Ovary (tissue), 9 donors: ENCODE results near the gene TMEM109. TPM values are rescaled to one million over a fixed set of nuclear protein-coding genes. Genes with fewer than 3 reads are reported as not detected.

ENCODE experiments used
- DNase-seq, 5 donors: peaks; one replicate each; pipeline ENCODE4 v3.0.0-alpha.2; 2019 to 2020
- H3K27ac ChIP-seq, 2 donors: fragments of 200-600 bp; one replicate each; pipeline versions ENCODE4 v1.5.1 to v1.8.0; 2019 to 2022
- H3K27me3 ChIP-seq: fragments of 200-600 bp; one replicate; pipeline ENCODE4 v1.8.0; 2022
- H3K36me3 ChIP-seq: fragments of 200-600 bp; sonication (generic); one replicate; pipeline ENCODE4 v1.5.1; 2019
- H3K4me1 ChIP-seq: one replicate; pipeline ENCODE4 v1.8.1; 2013; ENCODE audit warnings: mild to moderate bottlenecking, moderate library complexity; ENCODE audit not compliant: insufficient read depth
- H3K4me3 ChIP-seq: fragments of 200-600 bp; sonication (generic); one replicate; pipeline ENCODE4 v1.5.1; 2017
- H3K9me3 ChIP-seq, 2 donors: fragments of 200-600 bp in 1 of 2; sonication (generic) in 1 of 2; one replicate each; pipeline versions ENCODE4 v1.5.1 to v1.8.1; 2013 to 2019; ENCODE audit warnings: mild to moderate bottlenecking in 1 of 2, moderate library complexity in 1 of 2
- EP300 ChIP-seq: sonication (generic); formaldehyde crosslinking; IDR thresholded peaks from one replicate; pipeline ENCODE4 v1.6.1; 2017; ENCODE audit warnings: antibody characterized with exemption
- POLR2A ChIP-seq: fragments of 450-650 bp; IDR thresholded peaks from one replicate; pipeline ENCODE4 v1.6.1; 2017; ENCODE audit warnings: antibody characterized with exemption, mild to moderate bottlenecking, moderate library complexity
- WGBS, 3 donors: extraction: QIAGEN DNeasy Blood & Tissue Kit in 1 of 3; methylation state at CpG; one replicate each; pipeline versions ENCODE4 v1.1.5 to v1.1.7; 2013 to 2017; 5-methylcytosine and 5-hydroxymethylcytosine counted together
- intact Hi-C, 4 donors: fragments of 100-400 bp; cut with DNase I; formaldehyde crosslinking; loops; one replicate each; pipeline versions ENCODE4 v1.11.0 to v1.15.1; 2022 to 2023
- polyA plus RNA-seq, 2 donors: library from polyadenylated mRNA; stranded (reverse); fragments of 200-250 nt in 1 of 2; fragments of 350-450 nt in 1 of 2; fragmentation: Illumina TruSeq in 1 of 2; extraction: RNeasy Lipid Tissue Mini Kit (QIAGEN cat#74804) in 1 of 2; gene quantifications; one replicate each; pipeline ENCODE4 v1.2.3, GENCODE V29; 2013 to 2014
- total RNA-seq, 7 donors: library from RNA; depleted of rRNA in 2 of 7; stranded (reverse); fragments of >200 nt in 2 of 7; fragmentation: NEBNext Ultra II Directional in 3 of 7; extraction: Animal tissue kit (Norgen Biotek cat#: 25700) in 3 of 7; gene quantifications; one replicate each; pipeline versions ENCODE4 v1.1.0 to v1.2.4, GENCODE V29; 2016 to 2023
- TF ChIP-seq, protein P1 (sequence below), 3 donors: fragments of 450-650 bp in 2 of 3; fragments of 200-600 bp in 1 of 3; IDR thresholded peaks; one replicate each; pipeline versions ENCODE4 v1.5.1 to v1.8.0; 2016 to 2022; ENCODE audit warnings: antibody characterized with exemption in 3 of 3, mild to moderate bottlenecking in 1 of 3
- donor health status: DM: no; HTN: no; CAD: no; lungs with moderate emphysema.
- donor health status: DM: no; HTN: no; CAD: no.
- donor health status: Bipolar disorder and iron deficiency.
- donor health status: DM: yes; HTN: yes; CAD: no.
- donor health status: DM: no; HTN: no; CAD: no.
- donor health status: DM: yes; HTN: yes; CAD: no.

The TMEM109 gene
- total and polyA plus RNA-seq, 9 donors = 88.7 to 145 (median 121) TPM

DNA sequence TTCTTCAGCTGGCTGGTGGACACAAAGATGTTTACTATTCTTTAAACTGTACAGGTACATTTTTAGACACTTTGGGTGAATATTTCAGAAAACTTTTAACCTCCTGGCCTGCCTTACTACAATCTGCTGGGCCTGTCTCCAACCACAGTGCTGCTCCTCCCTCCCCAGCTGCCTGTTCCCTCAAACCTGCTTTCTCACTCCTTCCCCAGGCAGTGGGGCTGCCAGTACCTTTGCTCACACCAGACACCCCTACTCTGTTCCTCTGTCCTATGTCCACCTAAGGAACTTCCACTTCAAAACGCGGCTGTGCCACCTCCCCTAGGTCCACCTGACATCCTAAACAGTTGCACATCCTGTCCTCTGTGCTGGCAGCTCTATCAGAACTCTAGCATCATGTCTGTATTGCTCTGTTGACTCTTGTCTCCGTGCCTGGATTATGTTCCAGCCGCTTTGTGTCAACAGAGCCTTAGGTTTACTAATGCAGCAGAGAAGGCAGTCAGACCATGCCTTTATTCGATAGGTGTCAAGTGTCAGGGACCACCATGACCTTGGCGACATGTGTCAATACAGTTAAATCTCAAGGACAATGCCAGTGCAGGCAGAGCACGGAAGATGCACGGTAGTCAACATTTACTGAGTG lies 33.2 kb upstream of the TMEM109 start:
- no peaks in the 10 kb centered on the region for H3K9me3 ChIP-seq
- 59 to 77% (median 63%) methylated on average over 8 of the region's 8 CpGs for WGBS, 3 donors
- DNase-seq = no peak
- H3K4me3 ChIP-seq = no peak overlapping the region
- no peaks in the 10 kb centered on the region for H3K27me3 ChIP-seq
- H3K27ac ChIP-seq = peak overlapping the region in 1 of 2 donors; percentile 20
- intact Hi-C loops = no loop called here
- no peaks in the 10 kb centered on the region for H3K36me3 ChIP-seq
- H3K4me1 ChIP-seq = peaks cover 4% of the 10 kb centered on the region
- TF ChIP-seq EP300 (no peak), POLR2A (no peak)
- TF ChIP-seq, protein P1, sequence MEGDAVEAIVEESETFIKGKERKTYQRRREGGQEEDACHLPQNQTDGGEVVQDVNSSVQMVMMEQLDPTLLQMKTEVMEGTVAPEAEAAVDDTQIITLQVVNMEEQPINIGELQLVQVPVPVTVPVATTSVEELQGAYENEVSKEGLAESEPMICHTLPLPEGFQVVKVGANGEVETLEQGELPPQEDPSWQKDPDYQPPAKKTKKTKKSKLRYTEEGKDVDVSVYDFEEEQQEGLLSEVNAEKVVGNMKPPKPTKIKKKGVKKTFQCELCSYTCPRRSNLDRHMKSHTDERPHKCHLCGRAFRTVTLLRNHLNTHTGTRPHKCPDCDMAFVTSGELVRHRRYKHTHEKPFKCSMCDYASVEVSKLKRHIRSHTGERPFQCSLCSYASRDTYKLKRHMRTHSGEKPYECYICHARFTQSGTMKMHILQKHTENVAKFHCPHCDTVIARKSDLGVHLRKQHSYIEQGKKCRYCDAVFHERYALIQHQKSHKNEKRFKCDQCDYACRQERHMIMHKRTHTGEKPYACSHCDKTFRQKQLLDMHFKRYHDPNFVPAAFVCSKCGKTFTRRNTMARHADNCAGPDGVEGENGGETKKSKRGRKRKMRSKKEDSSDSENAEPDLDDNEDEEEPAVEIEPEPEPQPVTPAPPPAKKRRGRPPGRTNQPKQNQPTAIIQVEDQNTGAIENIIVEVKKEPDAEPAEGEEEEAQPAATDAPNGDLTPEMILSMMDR (IDR thresholded peaks at IDR 0.05) = no peak

- Histone ChIP-seq H3K4me1 (peaks cover 3% of the 10 kb centered on the region), H3K9me3 (no peaks in the 10 kb centered on the region), H3K27me3 (no peaks in the 10 kb centered on the region), H3K27ac (no peak overlapping the region), H3K4me3 (no peak overlapping the region), H3K36me3 (no peaks in the 10 kb centered on the region)
- intact Hi-C loops = no loop called here
- no peak for DNase-seq
- TF ChIP-seq, protein P1 (IDR thresholded peaks at IDR 0.05) = peak in 1 of 3 donors; percentile 18
- no peak for TF ChIP-seq EP300
- no peak for TF ChIP-seq POLR2A
- 55 to 61% (median 56%) methylated on average over 5 of the region's 5 CpGs for WGBS, 3 donors
Measured at GRCh38 chr11:60887556-60887955, 26.4 kb upstream of the TMEM109 start.

DNA sequence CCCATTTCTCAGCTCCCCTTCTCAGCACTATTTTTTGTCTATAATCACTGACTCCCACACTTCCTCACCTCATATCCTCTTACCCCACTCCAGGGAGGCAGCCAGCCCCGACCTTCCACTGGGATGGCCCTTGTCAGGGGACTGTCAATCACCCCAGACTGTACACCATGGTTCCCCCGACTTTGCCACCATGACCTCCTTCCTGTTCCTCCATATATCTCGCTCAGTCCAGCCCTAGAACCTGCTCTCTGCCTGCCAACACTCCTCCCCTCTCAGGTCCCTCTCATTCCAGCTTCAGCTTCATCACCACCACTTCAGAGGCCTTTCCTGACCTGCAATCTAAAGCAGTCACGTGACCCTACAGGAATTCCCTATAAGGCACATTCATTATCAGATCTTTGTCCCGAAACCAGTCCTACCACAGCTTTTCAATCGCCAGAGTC lies 24.1 kb upstream of the TMEM109 start:
- no peak for TF ChIP-seq EP300
- TF ChIP-seq POLR2A = no peak
- TF ChIP-seq, protein P1 (IDR thresholded peaks at IDR 0.05) = no peak
- H3K9me3 ChIP-seq = no peaks in the 10 kb centered on the region
- H3K4me1 ChIP-seq = peaks cover 3% of the 10 kb centered on the region
- no peak overlapping the region for H3K27ac ChIP-seq
- intact Hi-C loops = loop anchor here in 2 of 4 donors (5.0 to 10.0 kb wide), 3 partner anchors 45 to 105 kb away; partner anchors contain the start of genes CCDC86 (in 1 of the 2) and MS4A10 (in 1 of the 2)
- 67 to 75% (median 70%) methylated on average over 6 of the region's 6 CpGs for WGBS, 3 donors
- DNase-seq = no peak
- no peaks in the 10 kb centered on the region for H3K27me3 ChIP-seq
- H3K4me3 ChIP-seq = no peak overlapping the region
- H3K36me3 ChIP-seq = no peaks in the 10 kb centered on the region

DNA sequence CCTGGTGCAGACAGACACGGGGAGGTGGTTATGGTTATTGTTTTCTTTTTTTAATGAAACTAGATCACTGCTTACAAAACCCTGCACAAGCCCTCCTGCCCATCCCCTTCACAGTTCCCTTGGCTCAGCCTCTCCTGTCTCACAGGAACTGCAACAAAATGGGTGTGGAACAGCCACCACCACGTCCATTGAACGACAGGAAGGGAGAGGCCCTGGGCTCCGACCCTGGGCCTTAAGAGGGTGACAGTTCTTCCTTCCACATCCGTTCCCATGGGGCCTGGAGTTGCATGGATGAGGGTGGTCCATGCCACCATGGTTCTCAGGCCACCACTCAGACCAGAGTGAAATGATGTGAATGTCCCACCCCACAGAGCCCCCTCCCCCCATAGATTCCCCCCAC lies 23.3 kb upstream of the TMEM109 start:
- H3K27me3 ChIP-seq = no peaks in the 10 kb centered on the region
- H3K9me3 ChIP-seq = no peaks in the 10 kb centered on the region
- peaks cover 3% of the 10 kb centered on the region for H3K4me1 ChIP-seq
- no peak overlapping the region for H3K27ac ChIP-seq
- no peak overlapping the region for H3K4me3 ChIP-seq
- intact Hi-C loops = loop anchor here in 2 of 4 donors (5.0 to 10.0 kb wide), 3 partner anchors 46 to 106 kb away; partner anchors contain the start of genes CCDC86 (in 1 of the 2) and MS4A10 (in 1 of the 2)
- no peak for DNase-seq
- TF ChIP-seq POLR2A (no peak), EP300 (no peak)
- TF ChIP-seq, protein P1 (IDR thresholded peaks at IDR 0.05) = no peak
- H3K36me3 ChIP-seq = no peaks in the 10 kb centered on the region
- 58 to 62% (median 59%) methylated on average over 5 of the region's 5 CpGs for WGBS, 3 donors
